Measurements from ENCODE around the gene CD7. TPM values are rescaled to one million over a fixed set of nuclear protein-coding genes. Genes with fewer than 3 reads are reported as not detected.

Gene CD7
- total and polyA plus RNA-seq, 9 of the 15 experiments (the other 6 are each of a cell fraction or from before 2014, with no cell fraction given), result 0.21 to 0.35 TPM; not detected in 7

- TF ChIP-seq ZFPM2 (CRISPR knock-in tag; IDR thresholded peaks at IDR 0.05) (no peak), POLR3G (IDR thresholded peaks at IDR 0.05; ENCODE audit: extremely low read depth, insufficient read length, insufficient replicate concordance) (no peak), ZNF764 (CRISPR knock-in tag; IDR thresholded peaks at IDR 0.05; ENCODE audit: low read depth) (no peak), SP1 (CRISPR knock-in tag; IDR thresholded peaks at IDR 0.05) (peak; percentile 96), CHAMP1 (IDR thresholded peaks at IDR 0.05) (no peak), SIX5 (IDR thresholded peaks at IDR 0.05; ENCODE audit: borderline replicate concordance in 1 of 2, insufficient read depth in 1 of 2, low read depth in 1 of 2, low read length in 2 of 2) (no peak), RERE (CRISPR knock-in tag; IDR thresholded peaks at IDR 0.05; ENCODE audit: borderline replicate concordance) (no peak), STAG1 (CRISPR knock-in tag; IDR thresholded peaks at IDR 0.05; ENCODE audit: borderline replicate concordance) (0 out of 2 replicates have a peak, but pooled peaks have one; percentile 4), ATF4 (CRISPR knock-in tag; IDR thresholded peaks at IDR 0.05) (no peak), HDAC8 (tag; IDR thresholded peaks at IDR 0.05) (0 out of 2 replicates have a peak, but pooled peaks have one; percentile 59), PHF21A (IDR thresholded peaks at IDR 0.05; ENCODE audit: borderline replicate concordance, low read depth) (peak; percentile 89), TRIM24 (IDR thresholded peaks at IDR 0.05) (peak in 1 of 2 experiments; percentile 91; a peak in 2 of 4 replicates), ATF1 (CRISPR knock-in tag; IDR thresholded peaks at IDR 0.05) (peak; percentile 56), ATF1 (tag; IDR thresholded peaks at IDR 0.05) (peak; percentile 98), ZNF780A (CRISPR knock-in tag; IDR thresholded peaks at IDR 0.05) (no peak), SFPQ (IDR thresholded peaks at IDR 0.05; ENCODE audit: low read depth, low read length) (no peak), NFIC (IDR thresholded peaks at IDR 0.05) (peak; percentile 72)
Observed at GRCh38 chr17:82273327-82274133, 43.9 kb downstream of the CD7 start, which contains the start of gene CSNK1D (continued).

All from K562 (cell line).